Naive thymus-derived CD4-positive, alpha-beta T cell (primary cell): ENCODE data around the gene ERAP2. TPM values are rescaled to one million over a fixed set of nuclear protein-coding genes. Genes with fewer than 3 reads are reported as not detected.

ENCODE experiments used
- ATAC-seq: fragments of 150-1000 bp; cut with Tn5 transposase; 2 replicates; pipeline ENCODE4 v1.10.0; 2021; ENCODE audit warnings: mild to moderate bottlenecking, moderate library complexity
- CTCF ChIA-PET: fragments of 350-600 bp; sonication (Branson Sonifier 250); formaldehyde crosslinking; loops from one replicate; lab custom pipeline; 2021; ENCODE audit warnings: antibody characterized with exemption; lab: Charles Lee
- POLR2A ChIA-PET: fragments of 350-600 bp; sonication (Branson Sonifier 250); formaldehyde crosslinking; loops from one replicate; lab custom pipeline; 2021; ENCODE audit warnings: antibody characterized with exemption, inconsistent platforms; lab: Charles Lee
- DNase-seq, 9 donors: peaks; one replicate each; pipeline versions ENCODE4 v3.0.0 to v3.0.0-alpha.2; 2020 to 2022; ENCODE audit warnings: mixed read lengths in 1 of 9
- H3K27ac ChIP-seq: one replicate; pipeline ENCODE4 v1.7.0; 2013; ENCODE audit warnings: mild to moderate bottlenecking, low read depth, low read length, moderate library complexity
- H3K27me3 ChIP-seq, 2 donors: one replicate each; pipeline ENCODE4 v1.7.0; 2013; ENCODE audit warnings: low read length in 2 of 2, mild to moderate bottlenecking in 2 of 2, moderate library complexity in 2 of 2; ENCODE audit not compliant: control insufficient read depth in 2 of 2, insufficient read depth in 2 of 2
- H3K36me3 ChIP-seq, 3 experiments: 1 replicate in 2 of 3; 2 replicates in 1 of 3; pipeline ENCODE4 v1.7.0; 2013; ENCODE audit warnings: low read length in 3 of 3, mild to moderate bottlenecking in 3 of 3, moderate library complexity in 1 of 3; ENCODE audit not compliant: insufficient read depth in 3 of 3, control insufficient read depth in 2 of 3
- H3K4me1 ChIP-seq, 2 donors: one replicate each; pipeline ENCODE4 v1.7.0; 2013; ENCODE audit warnings: low read length in 2 of 2, mild to moderate bottlenecking in 2 of 2, moderate library complexity in 1 of 2; ENCODE audit not compliant: control insufficient read depth in 2 of 2, insufficient read depth in 2 of 2
- H3K4me3 ChIP-seq: 2 replicates; pipeline ENCODE4 v1.7.0; 2013; ENCODE audit warnings: mild to moderate bottlenecking, low read length
- H3K9me3 ChIP-seq, 3 experiments: 1 replicate in 2 of 3; 2 replicates in 1 of 3; pipeline ENCODE4 v1.7.0; 2013; ENCODE audit warnings: low read length in 3 of 3; ENCODE audit not compliant: control insufficient read depth in 2 of 3
- H3K27ac Mint-ChIP-seq, 9 donors: one replicate each; pipeline ENCODE4 v1.8.0; 2020 to 2022; ENCODE audit warnings: mixed read lengths in 9 of 9, mild to moderate bottlenecking in 8 of 9, moderate library complexity in 5 of 9, inconsistent platforms in 2 of 9
- H3K27me3 Mint-ChIP-seq, 5 donors: one replicate each; pipeline ENCODE4 v1.8.0; 2021 to 2022; ENCODE audit warnings: mixed read lengths in 5 of 5, mild to moderate bottlenecking in 1 of 5
- H3K36me3 Mint-ChIP-seq, 5 donors: one replicate each; pipeline ENCODE4 v1.8.0; 2020 to 2022; ENCODE audit warnings: mixed read lengths in 5 of 5, mild to moderate bottlenecking in 3 of 5, inconsistent platforms in 1 of 5
- H3K4me1 Mint-ChIP-seq, 7 donors: one replicate each; pipeline ENCODE4 v1.8.0; 2020 to 2022; ENCODE audit warnings: mixed read lengths in 7 of 7, mild to moderate bottlenecking in 3 of 7, inconsistent platforms in 1 of 7
- H3K4me3 Mint-ChIP-seq, 10 donors: one replicate each; pipeline ENCODE4 v1.8.0; 2020 to 2022; ENCODE audit warnings: mild to moderate bottlenecking in 10 of 10, mixed read lengths in 10 of 10, moderate library complexity in 6 of 10, inconsistent platforms in 2 of 10
- H3K9me3 Mint-ChIP-seq, 11 donors: one replicate each; pipeline ENCODE4 v1.8.0; 2020 to 2022; ENCODE audit warnings: mixed read lengths in 11 of 11, mild to moderate bottlenecking in 4 of 11, inconsistent platforms in 1 of 11, moderate library complexity in 1 of 11
- intact Hi-C, 2 donors: fragments of 100-400 bp; cut with micrococcal nuclease; formaldehyde crosslinking; loops; one replicate each; pipeline ENCODE4 v1.15.1; 2023
- polyA plus RNA-seq, 2 donors: library from polyadenylated mRNA; unstranded; fragments of 300-500 nt; fragmentation: Illumina TruSeq; gene quantifications; one replicate each; pipeline ENCODE4 v1.2.3, GENCODE V29; 2021
- total RNA-seq, 6 experiments: library from RNA in 5 of 6; stranded (reverse) in 5 of 6; gene quantifications; 1 replicate in 5 of 6; 2 replicates in 1 of 6; pipeline ENCODE4 v1.2.3 and lab custom pipeline; 2021 to 2026

Gene ERAP2
- total and polyA plus RNA-seq, 7 experiments from 2014 or later: 11.1 to 161 (median 97.2) TPM

DNA sequence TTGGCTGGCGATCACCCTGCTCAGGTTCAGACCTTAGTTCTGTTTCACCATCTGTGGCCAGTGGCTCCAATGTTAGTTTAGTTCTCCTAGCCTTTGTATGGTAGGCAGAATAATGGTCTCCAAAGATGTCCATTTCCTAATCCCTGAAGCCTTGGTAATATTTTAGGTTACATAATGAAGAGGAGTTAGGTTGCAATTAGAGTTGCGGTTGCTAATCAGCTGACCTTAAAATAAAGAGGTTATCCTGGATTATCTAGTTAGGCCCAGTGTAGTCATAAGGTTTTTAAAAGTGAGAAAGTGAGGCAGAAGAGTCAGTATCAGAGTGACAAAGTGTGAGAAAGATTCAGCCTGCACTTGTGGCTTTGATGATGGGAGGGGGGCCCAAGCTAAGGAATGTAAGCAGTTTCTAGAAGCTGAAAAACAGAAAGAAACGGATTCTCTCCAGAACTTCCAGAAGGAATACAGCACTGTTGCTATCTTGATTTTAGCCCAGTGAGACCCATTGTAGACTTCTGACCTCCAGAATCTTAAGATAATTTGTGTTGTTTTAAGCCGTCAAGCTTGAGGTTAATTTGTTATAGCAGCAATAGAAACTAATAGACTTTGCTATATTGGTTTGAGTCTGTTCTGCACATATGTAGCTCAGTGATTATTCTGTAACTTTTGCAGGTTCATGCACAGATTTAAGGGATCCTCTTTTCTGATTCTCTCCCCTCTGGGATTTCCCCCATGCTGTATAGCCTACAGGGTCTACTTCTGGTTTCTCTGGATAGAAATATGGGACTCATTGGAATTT lies 81.2 kb downstream of the ERAP2 start:
- Histone ChIP-seq H3K27ac (peak overlapping the region; percentile 48), H3K4me3 (peak overlapping the region; percentile 2), H3K4me1 (peaks cover 44 to 68% of the 10 kb centered on the region in 2 donors), H3K36me3 (no peaks in the 10 kb centered on the region), H3K27me3 (no peaks in the 10 kb centered on the region), H3K9me3 (no peaks in the 10 kb centered on the region)
- Mint-ChIP-seq H3K4me1 (peaks cover 42 to 91% (median 82%) of the 10 kb centered on the region in 7 donors), H3K4me3 (peak overlapping the region in 9 of 10 donors; percentile 42 to 77 (median 65)), H3K36me3 (peaks cover 0 to 20% (median 11%) of the 10 kb centered on the region in 5 donors), H3K27me3 (no peaks in the 10 kb centered on the region), H3K9me3 (peaks cover 0 to 5% (median 0%) of the 10 kb centered on the region in 11 donors), H3K27ac (peak overlapping the region; percentile 75 to 97 (median 89))
- intact Hi-C loops: loop anchor here (1.0 kb wide), 3 partner anchors 8 to 21 kb away; partner anchors contain the start of gene LNPEP (in 1 of the 2)
- ChIA-PET POLR2A (interaction anchor here (0.7 to 2.8 kb wide), 8 partner anchors 9 to 152 kb away, joined by 3 to 14 read pairs (median 4); partner anchors contain the start of gene LNPEP), CTCF (interaction anchor here (0.6 to 1.2 kb wide), 5 partner anchors 22 to 94 kb away, joined by 3 read pairs; partner anchors contain the start of gene LNPEP)
- DNase-seq (no peak), ATAC-seq (peak; percentile 23)

DNA sequence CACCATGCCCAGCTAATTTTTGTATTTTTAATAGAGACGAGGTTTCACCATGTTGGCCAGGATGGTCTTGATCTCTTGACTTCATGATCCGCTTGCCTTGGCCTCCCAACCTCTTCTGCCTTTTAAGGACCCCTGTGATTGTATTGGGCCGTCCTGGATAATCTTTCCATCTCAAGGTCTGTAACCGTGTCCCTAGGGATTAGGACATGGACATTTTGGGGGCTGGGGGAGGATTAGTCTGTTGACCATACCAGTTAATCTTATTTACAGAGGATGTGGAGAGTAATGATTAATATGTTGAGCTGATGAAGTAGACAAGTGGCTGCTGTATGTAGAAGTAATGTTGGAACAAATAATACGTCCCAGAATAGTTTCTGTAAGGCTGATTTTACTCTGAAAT lies 82.7 kb downstream of the ERAP2 start:
- no peaks in the 10 kb centered on the region for H3K36me3 ChIP-seq
- H3K27ac Mint-ChIP-seq: peak overlapping the region in 8 of 9 donors; percentile 83 to 97 (median 89)
- ATAC-seq (no peak), DNase-seq (no peak)
- no peaks in the 10 kb centered on the region for H3K27me3 ChIP-seq
- H3K4me3 Mint-ChIP-seq: peak overlapping the region in 6 of 10 donors; percentile 34 to 66 (median 47)
- peaks cover 41 to 80% of the 10 kb centered on the region in 2 donors for H3K4me1 ChIP-seq
- peaks cover 0 to 31% (median 11%) of the 10 kb centered on the region in 5 donors for H3K36me3 Mint-ChIP-seq
- no peak overlapping the region for H3K4me3 ChIP-seq
- ChIA-PET POLR2A (interaction anchor here (0.8 to 2.8 kb wide), 7 partner anchors 9 to 74 kb away, joined by 3 to 14 read pairs (median 4); partner anchors contain the start of gene LNPEP), CTCF (interaction anchor here (0.5 to 1.1 kb wide), 2 partner anchors 90 to 224 kb away, joined by 3 to 6 read pairs; partner anchors contain the start of gene RIOK2)
- intact Hi-C loops: loop anchor here in 1 of 2 donors (1.0 kb wide), 1 partner anchor 12 kb away; no protein-coding TSS in a partner anchor
- peak overlapping the region; percentile 33 for H3K27ac ChIP-seq
- H3K27me3 Mint-ChIP-seq: no peaks in the 10 kb centered on the region
- H3K9me3 Mint-ChIP-seq: peaks cover 0 to 5% (median 0%) of the 10 kb centered on the region in 11 donors
- H3K9me3 ChIP-seq: no peaks in the 10 kb centered on the region
- peaks cover 40 to 91% (median 81%) of the 10 kb centered on the region in 7 donors for H3K4me1 Mint-ChIP-seq

DNA sequence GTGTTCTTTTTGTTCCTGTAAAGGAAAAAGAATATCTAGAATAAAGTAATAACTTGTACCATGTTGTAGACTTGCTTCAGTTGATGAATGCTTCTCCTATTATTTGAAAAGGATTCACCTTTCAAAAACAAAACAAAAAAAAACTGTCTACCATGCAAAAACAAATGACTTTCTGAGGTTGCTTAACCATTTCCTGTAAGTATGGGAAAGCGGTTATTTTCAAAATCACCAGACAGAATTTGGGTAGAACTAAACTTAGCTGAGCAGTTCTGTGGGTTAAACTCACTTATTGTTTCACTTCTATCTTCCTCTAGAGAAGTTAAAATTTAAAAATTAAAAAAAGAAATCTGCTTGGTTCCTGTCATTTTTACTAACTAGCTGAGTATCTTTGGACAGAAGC lies 84.8 kb downstream of the ERAP2 start:
- Histone ChIP-seq H3K36me3 (no peaks in the 10 kb centered on the region), H3K4me1 (peaks cover 42 to 71% of the 10 kb centered on the region in 2 donors), H3K27me3 (no peaks in the 10 kb centered on the region), H3K4me3 (no peak overlapping the region), H3K9me3 (no peaks in the 10 kb centered on the region), H3K27ac (peak overlapping the region; percentile 57)
- H3K4me3 Mint-ChIP-seq: peak overlapping the region in 9 of 10 donors; percentile 41 to 88 (median 76)
- CTCF ChIA-PET: interaction anchor here (0.7 to 1.5 kb wide), 6 partner anchors 22 to 1149 kb away, joined by 3 to 6 read pairs (median 5); no protein-coding TSS in a partner anchor
- H3K27ac Mint-ChIP-seq: peak overlapping the region; percentile 78 to 97 (median 91)
- peaks cover 44 to 96% (median 90%) of the 10 kb centered on the region in 7 donors for H3K4me1 Mint-ChIP-seq
- H3K36me3 Mint-ChIP-seq: peaks cover 0 to 40% (median 11%) of the 10 kb centered on the region in 5 donors
- H3K9me3 Mint-ChIP-seq: peaks cover 0 to 5% (median 0%) of the 10 kb centered on the region in 11 donors
- intact Hi-C loops: loop anchor here (1.0 to 5.0 kb wide), 5 partner anchors 26 to 134 kb away; no protein-coding TSS in a partner anchor
- ATAC-seq: peak; percentile 83
- DNase-seq: peak in 7 of 9 donors; percentile 56 to 82 (median 74)
- POLR2A ChIA-PET: interaction anchor here (0.7 to 2.8 kb wide), 8 partner anchors 14 to 222 kb away, joined by 3 to 15 read pairs (median 3); partner anchors contain the start of gene LNPEP
- no peaks in the 10 kb centered on the region for H3K27me3 Mint-ChIP-seq

DNA sequence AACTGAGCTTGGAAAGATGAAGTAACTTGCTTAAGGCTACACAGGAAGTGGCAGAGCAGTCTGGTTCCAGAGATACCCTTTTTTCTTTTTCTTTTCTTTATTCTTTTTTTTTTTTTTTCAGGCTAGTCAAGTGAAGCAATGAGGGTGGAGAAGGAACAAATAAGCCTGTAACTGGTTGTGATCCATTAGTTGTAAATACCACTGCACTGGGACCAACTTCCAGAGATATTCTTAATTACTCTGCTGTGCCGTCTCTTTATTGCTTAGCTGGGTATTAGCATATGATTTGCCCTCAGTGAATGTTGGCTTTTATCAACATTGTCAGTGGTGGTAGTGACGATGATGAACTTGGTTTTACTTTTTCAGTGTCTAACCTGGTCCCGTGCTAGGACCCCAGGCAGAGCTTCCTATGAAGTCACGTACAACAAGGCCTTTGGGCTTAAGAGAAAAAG lies 86.3 kb downstream of the ERAP2 start:
- peak overlapping the region; percentile 71 for H3K27ac ChIP-seq
- CTCF ChIA-PET: interaction anchor here (0.6 to 1.5 kb wide), 6 partner anchors 13 to 94 kb away, joined by 3 to 5 read pairs (median 4); partner anchors contain the start of gene LNPEP
- H3K27me3 ChIP-seq: no peaks in the 10 kb centered on the region
- peaks cover 0 to 39% (median 4%) of the 10 kb centered on the region in 5 donors for H3K36me3 Mint-ChIP-seq
- no peaks in the 10 kb centered on the region for H3K9me3 ChIP-seq
- peaks cover 0 to 2% (median 0%) of the 10 kb centered on the region in 11 donors for H3K9me3 Mint-ChIP-seq
- ATAC-seq (peak; percentile 52), DNase-seq (peak in 7 of 9 donors; percentile 23 to 56 (median 46))
- intact Hi-C loops: loop anchor here (1.0 to 5.0 kb wide), 7 partner anchors 8 to 66 kb away; no protein-coding TSS in a partner anchor
- POLR2A ChIA-PET: interaction anchor here (0.6 to 2.8 kb wide), 16 partner anchors 10 to 155 kb away, joined by 3 to 15 read pairs (median 4); partner anchors contain the start of genes ERAP1, ERAP2 and LNPEP
- peak overlapping the region; percentile 71 to 88 (median 82) for H3K4me3 Mint-ChIP-seq
- peak overlapping the region; percentile 28 for H3K4me3 ChIP-seq
- H3K27ac Mint-ChIP-seq: peak overlapping the region; percentile 84 to 98 (median 95)
- no peaks in the 10 kb centered on the region for H3K36me3 ChIP-seq
- H3K4me1 Mint-ChIP-seq: peaks cover 32 to 96% (median 90%) of the 10 kb centered on the region in 7 donors
- no peaks in the 10 kb centered on the region for H3K27me3 Mint-ChIP-seq
- H3K4me1 ChIP-seq: peaks cover 36 to 56% of the 10 kb centered on the region in 2 donors

DNA sequence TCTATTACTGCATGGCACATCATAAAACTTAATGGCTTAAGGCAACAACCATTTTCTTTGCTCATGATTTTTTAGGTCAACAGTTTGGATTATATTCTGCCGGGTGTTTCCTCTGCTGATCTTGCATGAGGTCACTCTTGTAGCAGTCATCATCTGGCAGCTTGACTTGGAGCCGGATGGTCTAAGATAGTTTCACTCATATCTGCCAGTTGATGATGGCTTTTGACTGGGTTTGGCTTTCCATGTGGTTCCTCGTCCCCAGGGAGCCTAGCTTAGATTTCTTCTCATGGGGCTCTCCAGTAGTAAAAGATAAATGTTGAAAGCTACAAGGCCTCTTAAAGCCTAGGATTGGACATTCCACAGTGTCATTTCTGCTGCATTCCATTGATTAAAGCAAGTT lies 87.0 kb downstream of the ERAP2 start:
- peak; percentile 39 for ATAC-seq
- H3K27me3 Mint-ChIP-seq: no peaks in the 10 kb centered on the region
- peaks cover 31 to 96% (median 90%) of the 10 kb centered on the region in 7 donors for H3K4me1 Mint-ChIP-seq
- H3K27ac ChIP-seq: peak overlapping the region; percentile 71
- intact Hi-C loops: loop anchor here (2.0 to 5.0 kb wide), 3 partner anchors 14 to 66 kb away; no protein-coding TSS in a partner anchor
- H3K4me3 ChIP-seq: peak overlapping the region; percentile 6
- H3K9me3 Mint-ChIP-seq: peaks cover 0 to 2% (median 0%) of the 10 kb centered on the region in 11 donors
- no peak for DNase-seq
- H3K4me1 ChIP-seq: peaks cover 29 to 52% of the 10 kb centered on the region in 2 donors
- ChIA-PET CTCF (interaction anchor here (0.5 to 1.5 kb wide), 4 partner anchors 14 to 1129 kb away, joined by 3 to 5 read pairs (median 4); partner anchors contain the start of gene LNPEP), POLR2A (interaction anchor here (0.6 to 2.8 kb wide), 10 partner anchors 9 to 155 kb away, joined by 3 to 15 read pairs (median 4); partner anchors contain the start of genes ERAP1 and LNPEP)
- H3K27me3 ChIP-seq: no peaks in the 10 kb centered on the region
- peak overlapping the region; percentile 84 to 98 (median 95) for H3K27ac Mint-ChIP-seq
- H3K36me3 ChIP-seq: no peaks in the 10 kb centered on the region
- peaks cover 0 to 36% (median 4%) of the 10 kb centered on the region in 5 donors for H3K36me3 Mint-ChIP-seq
- H3K9me3 ChIP-seq: no peaks in the 10 kb centered on the region
- peak overlapping the region; percentile 71 to 88 (median 82) for H3K4me3 Mint-ChIP-seq
